ENCODE data around the gene RAD51D.

GRCh38 chr17:35127751-35128514 is 8.3 kb upstream of the RAD51D start:
- TF ChIP-seq CTCF (optimal IDR thresholded peaks at IDR 0.05 in 1 of 3, IDR thresholded peaks at IDR 0.05 in 1 of 3, conservative IDR thresholded peaks at IDR 0.05 in 1 of 3; ENCODE audit: extremely low read depth in 1 of 3, insufficient read depth in 2 of 3, low read length in 3 of 3) (no peak), EZH2 (IDR thresholded peaks at IDR 0.05; ENCODE audit: low read length) (no peak)

Data from keratinocyte (primary cell).